Measurements from ENCODE around the gene TTC33. TPM values are rescaled to one million over a fixed set of nuclear protein-coding genes. Genes with fewer than 3 reads are reported as not detected.

The TTC33 gene
- total RNA-seq, 1 donor from 2014 or later = 19.3 TPM

GRCh38 chr5:40490464-40491111 is 265.2 kb downstream of the TTC33 start:
- intact Hi-C loops (cut with DNase I) = no loop called here
- DNase-seq (ENCODE audit: missing footprints) (no peak), ATAC-seq (no peak)

- no peak for DNase-seq (ENCODE audit: missing footprints)
- no peak for ATAC-seq
Measured at GRCh38 chr5:40489421-40489820, 266.3 kb downstream of the TTC33 start.

GRCh38 chr5:40486437-40487275 is 269.1 kb downstream of the TTC33 start:
- ATAC-seq (no peak), DNase-seq (ENCODE audit: missing footprints) (no peak)
- intact Hi-C loops (cut with DNase I) = no loop called here

More at GRCh38 chr5:40489421-40489820, 266.3 kb downstream of the TTC33 start:
- intact Hi-C loops (cut with DNase I) = no loop called here

- DNase-seq (ENCODE audit: missing footprints) = no peak
- ATAC-seq = no peak
- intact Hi-C loops (cut with DNase I) = no loop called here
Measured at GRCh38 chr5:40485021-40485998, 270.5 kb downstream of the TTC33 start.

- no peak for ATAC-seq
- intact Hi-C loops (cut with DNase I) = no loop called here
- no peak for DNase-seq (ENCODE audit: missing footprints)
Measured at GRCh38 chr5:40484495-40484894, 271.3 kb downstream of the TTC33 start.

GRCh38 chr5:40483316-40483715 is 272.4 kb downstream of the TTC33 start:
- ATAC-seq = no peak
- intact Hi-C loops (cut with DNase I) = no loop called here
- no peak for DNase-seq (ENCODE audit: missing footprints)

GRCh38 chr5:40481241-40481640 is 274.5 kb downstream of the TTC33 start:
- intact Hi-C loops (cut with DNase I) = no loop called here
- ATAC-seq (no peak), DNase-seq (ENCODE audit: missing footprints) (no peak)

GRCh38 chr5:40480392-40480791 is 275.4 kb downstream of the TTC33 start:
- DNase-seq (ENCODE audit: missing footprints) (no peak), ATAC-seq (no peak)
- intact Hi-C loops (cut with DNase I) = no loop called here

GRCh38 chr5:40479939-40480338 is 275.8 kb downstream of the TTC33 start:
- ATAC-seq = no peak
- DNase-seq (ENCODE audit: missing footprints) = no peak
- intact Hi-C loops (cut with DNase I) = no loop called here

- ATAC-seq = no peak
- intact Hi-C loops (cut with DNase I) = no loop called here
- no peak for DNase-seq (ENCODE audit: missing footprints)
Measured at GRCh38 chr5:40478766-40479165, 277.0 kb downstream of the TTC33 start.

- DNase-seq (ENCODE audit: missing footprints) = no peak
- no peak for ATAC-seq
- intact Hi-C loops (cut with DNase I) = no loop called here
Measured at GRCh38 chr5:40477856-40478546, 277.8 kb downstream of the TTC33 start.

GRCh38 chr5:40475561-40475960 is 280.2 kb downstream of the TTC33 start:
- ATAC-seq (no peak), DNase-seq (ENCODE audit: missing footprints) (no peak)
- intact Hi-C loops (cut with DNase I) = no loop called here

- ATAC-seq (no peak), DNase-seq (ENCODE audit: missing footprints) (no peak)
- intact Hi-C loops (cut with DNase I) = no loop called here
Measured at GRCh38 chr5:40474250-40474649, 281.5 kb downstream of the TTC33 start.

- ATAC-seq (no peak), DNase-seq (ENCODE audit: missing footprints) (no peak)
- intact Hi-C loops (cut with DNase I) = no loop called here
Measured at GRCh38 chr5:40465416-40465815, 290.3 kb downstream of the TTC33 start.

GRCh38 chr5:40464511-40464910 is 291.2 kb downstream of the TTC33 start:
- DNase-seq (ENCODE audit: missing footprints) (no peak), ATAC-seq (no peak)
- intact Hi-C loops (cut with DNase I) = no loop called here
